Activated naive CD4-positive, alpha-beta T cell treated with anti-CD3 and anti-CD28 coated beads, Interleukin-2, amount 10 ng/mL, durations not matched to agents 5 hours and 36 hours (primary cell): ENCODE data around the gene PDHA1. TPM values are rescaled to one million over a fixed set of nuclear protein-coding genes. Genes with fewer than 3 reads are reported as not detected.

Experiments used
- total RNA-seq, 2 experiments: library from RNA; stranded (reverse); gene quantifications; one replicate each; pipeline ENCODE4 v1.2.3, GENCODE V29; 2021

PDHA1 gene
- 100 to 1,000 TPM; 113 to 123 TPM for total RNA-seq

GRCh38 chrX:19343535-19344408 is at the start of gene PDHA1:
TSS of gene PDHA1 (plus strand) at chrX:19343927. CDS start at chrX:19344038, 111 bp downstream.

Other genes with a start within 250 kb of the PDHA1 start
- gene ADGRG2, start 221.5 kb upstream of the PDHA1 start, total RNA-seq, result not detected
- under 1 TPM; 0.28 to 0.34 TPM for gene MAP3K15, start 171.6 kb downstream of the PDHA1 start, total RNA-seq